ENCODE data around the gene RBFOX1.

DNA sequence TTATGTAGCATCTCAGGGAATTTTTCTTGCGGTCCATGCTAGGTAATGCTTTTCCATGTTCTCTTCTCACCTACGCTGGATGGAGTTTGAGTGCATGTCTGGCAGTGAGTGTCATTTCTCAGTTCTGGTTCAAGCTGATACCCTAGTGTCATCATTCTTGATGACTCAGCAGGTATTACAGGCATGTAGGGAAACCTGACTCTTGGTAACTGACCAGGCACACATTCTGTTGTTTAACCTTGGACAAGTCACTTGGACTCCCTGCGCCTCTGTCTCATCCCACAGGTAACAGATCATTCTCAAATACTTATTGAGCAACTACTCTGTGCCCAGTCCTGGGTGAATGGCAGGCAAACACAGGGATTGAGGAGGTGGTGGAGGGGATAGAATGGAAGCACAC lies 6.8 kb upstream of the RBFOX1 start:
- TF ChIP-seq CTCF (IDR thresholded peaks at IDR 0.05) (no peak), POLR2A (IDR thresholded peaks at IDR 0.05) (no peak)
